ENCODE measurements around the gene NKAIN2.
"Not testable (repeated sequence)": the region's sequence is repeated elsewhere in the genome, so short reads cannot be mapped to it uniquely, and the experiment has no call there.

Gene NKAIN2

DNA sequence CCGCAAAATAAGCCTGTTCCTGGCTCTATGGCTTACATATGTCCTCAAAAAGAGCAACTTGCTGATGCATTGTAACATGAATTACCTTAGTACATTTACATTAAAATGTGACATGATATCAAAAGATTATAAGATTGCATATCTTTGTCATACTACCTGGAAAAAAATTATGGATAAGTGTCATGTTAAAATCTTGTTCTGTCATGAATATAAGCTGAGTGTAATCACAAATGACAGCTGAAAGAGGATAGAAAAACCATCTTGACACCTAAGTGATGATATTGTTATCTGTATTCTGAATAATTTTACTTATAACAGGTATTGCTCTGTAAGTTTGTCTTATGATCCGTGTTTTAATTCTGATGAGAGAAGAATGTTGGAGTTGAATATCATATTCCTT is 655.6 kb downstream of the NKAIN2 start:
- H3K9me3 ChIP-seq (ENCODE audit: control insufficient read depth in 2 of 2, low read length in 2 of 2), result no peaks in the 10 kb centered on the region
- H3K4me1 ChIP-seq (ENCODE audit: control insufficient read depth in 2 of 2, insufficient read depth in 2 of 2, low read length in 2 of 2), result no peaks in the 10 kb centered on the region
- H3K36me3 ChIP-seq (ENCODE audit: control insufficient read depth in 2 of 2, insufficient read depth in 2 of 2, low read length in 2 of 2), result no peaks in the 10 kb centered on the region
- H3K9ac ChIP-seq (ENCODE audit: low read depth in 1 of 2, low read length in 2 of 2), result no peak overlapping the region
- H3K27ac ChIP-seq (ENCODE audit: low read depth in 2 of 2, low read length in 2 of 2), result no peak overlapping the region
- no peaks in the 10 kb centered on the region for H3K27me3 ChIP-seq (ENCODE audit: control insufficient read depth in 2 of 2, insufficient read depth in 2 of 2, low read length in 2 of 2)
- no peak overlapping the region for H3K4me3 ChIP-seq (ENCODE audit: low read length in 2 of 2)

GRCh38 chr6:124462750-124463149 is 659.1 kb downstream of the NKAIN2 start:
- Histone ChIP-seq H3K36me3 (ENCODE audit: control insufficient read depth in 2 of 2, insufficient read depth in 2 of 2, low read length in 2 of 2) (no peaks in the 10 kb centered on the region), H3K4me1 (ENCODE audit: control insufficient read depth in 2 of 2, insufficient read depth in 2 of 2, low read length in 2 of 2) (no peaks in the 10 kb centered on the region), H3K9ac (ENCODE audit: low read depth in 1 of 2, low read length in 2 of 2) (no peak overlapping the region), H3K9me3 (ENCODE audit: control insufficient read depth in 2 of 2, low read length in 2 of 2) (no peaks in the 10 kb centered on the region), H3K4me3 (ENCODE audit: low read length in 2 of 2) (no peak overlapping the region), H3K27ac (ENCODE audit: low read depth in 2 of 2, low read length in 2 of 2) (no peak overlapping the region), H3K27me3 (ENCODE audit: control insufficient read depth in 2 of 2, insufficient read depth in 2 of 2, low read length in 2 of 2) (no peaks in the 10 kb centered on the region)

- no peaks in the 10 kb centered on the region for H3K4me1 ChIP-seq (ENCODE audit: control insufficient read depth in 2 of 2, insufficient read depth in 2 of 2, low read length in 2 of 2)
- H3K36me3 ChIP-seq (ENCODE audit: control insufficient read depth in 2 of 2, insufficient read depth in 2 of 2, low read length in 2 of 2), result no peaks in the 10 kb centered on the region
- H3K27ac ChIP-seq (ENCODE audit: low read depth in 2 of 2, low read length in 2 of 2), result no peak overlapping the region
- no peak overlapping the region for H3K9ac ChIP-seq (ENCODE audit: low read depth in 1 of 2, low read length in 2 of 2)
- no peak overlapping the region for H3K4me3 ChIP-seq (ENCODE audit: low read length in 2 of 2)
- H3K27me3 ChIP-seq (ENCODE audit: control insufficient read depth in 2 of 2, insufficient read depth in 2 of 2, low read length in 2 of 2), result no peaks in the 10 kb centered on the region
- no peaks in the 10 kb centered on the region for H3K9me3 ChIP-seq (ENCODE audit: control insufficient read depth in 2 of 2, low read length in 2 of 2)
Observed at GRCh38 chr6:124463271-124463670, 659.6 kb downstream of the NKAIN2 start.

DNA sequence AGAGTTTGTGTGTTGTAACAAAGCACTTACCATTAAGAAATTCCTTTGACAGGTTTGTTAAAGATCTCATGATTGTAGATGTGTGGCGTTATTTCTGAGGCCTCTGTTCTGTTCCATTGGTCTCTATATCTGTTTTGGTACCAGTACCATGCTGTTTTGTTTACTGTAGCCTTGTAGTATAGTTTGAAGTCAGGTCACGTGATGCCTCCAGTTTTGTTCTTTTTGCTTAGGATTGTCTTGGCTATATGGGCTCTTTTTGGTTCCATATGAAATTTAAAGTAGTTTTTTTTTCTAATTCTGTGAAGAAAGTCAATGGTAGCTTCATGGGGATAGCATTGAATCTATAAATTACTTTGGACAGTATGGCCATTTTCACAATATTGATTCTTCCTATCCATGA is 660.9 kb downstream of the NKAIN2 start:
- H3K9ac ChIP-seq (ENCODE audit: low read depth in 1 of 2, low read length in 2 of 2); H3K4me3 ChIP-seq (ENCODE audit: low read length in 2 of 2); H3K9me3 ChIP-seq (ENCODE audit: control insufficient read depth in 2 of 2, low read length in 2 of 2); H3K4me1 ChIP-seq (ENCODE audit: control insufficient read depth in 2 of 2, insufficient read depth in 2 of 2, low read length in 2 of 2); H3K27me3 ChIP-seq (ENCODE audit: control insufficient read depth in 2 of 2, insufficient read depth in 2 of 2, low read length in 2 of 2); H3K36me3 ChIP-seq (ENCODE audit: control insufficient read depth in 2 of 2, insufficient read depth in 2 of 2, low read length in 2 of 2); H3K27ac ChIP-seq (ENCODE audit: low read depth in 2 of 2, low read length in 2 of 2): not testable (repeated sequence)

DNA sequence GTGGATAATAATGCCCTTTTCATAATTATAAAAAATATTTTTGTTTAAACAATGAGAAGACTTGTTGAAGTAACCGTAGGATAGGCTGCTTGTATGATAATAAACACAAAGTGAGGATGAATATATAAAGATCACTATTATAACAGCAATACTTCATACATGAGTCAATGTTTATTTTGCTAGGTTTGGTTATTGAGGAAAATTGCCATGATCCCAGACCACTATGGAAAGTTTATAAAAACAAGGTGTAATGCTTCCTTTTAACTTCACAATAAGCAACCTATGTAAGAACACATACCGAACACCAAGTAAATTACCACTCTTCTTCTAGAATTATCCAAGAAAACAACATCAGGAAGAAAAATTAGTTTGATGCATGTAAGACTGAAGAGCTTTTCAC is 663.3 kb downstream of the NKAIN2 start:
- Histone ChIP-seq H3K9me3 (ENCODE audit: control insufficient read depth in 2 of 2, low read length in 2 of 2) (no peaks in the 10 kb centered on the region), H3K9ac (ENCODE audit: low read depth in 1 of 2, low read length in 2 of 2) (no peak overlapping the region), H3K4me1 (ENCODE audit: control insufficient read depth in 2 of 2, insufficient read depth in 2 of 2, low read length in 2 of 2) (no peaks in the 10 kb centered on the region), H3K27ac (ENCODE audit: low read depth in 2 of 2, low read length in 2 of 2) (no peak overlapping the region), H3K36me3 (ENCODE audit: control insufficient read depth in 2 of 2, insufficient read depth in 2 of 2, low read length in 2 of 2) (no peaks in the 10 kb centered on the region), H3K27me3 (ENCODE audit: control insufficient read depth in 2 of 2, insufficient read depth in 2 of 2, low read length in 2 of 2) (no peaks in the 10 kb centered on the region), H3K4me3 (ENCODE audit: low read length in 2 of 2) (no peak overlapping the region)

DNA sequence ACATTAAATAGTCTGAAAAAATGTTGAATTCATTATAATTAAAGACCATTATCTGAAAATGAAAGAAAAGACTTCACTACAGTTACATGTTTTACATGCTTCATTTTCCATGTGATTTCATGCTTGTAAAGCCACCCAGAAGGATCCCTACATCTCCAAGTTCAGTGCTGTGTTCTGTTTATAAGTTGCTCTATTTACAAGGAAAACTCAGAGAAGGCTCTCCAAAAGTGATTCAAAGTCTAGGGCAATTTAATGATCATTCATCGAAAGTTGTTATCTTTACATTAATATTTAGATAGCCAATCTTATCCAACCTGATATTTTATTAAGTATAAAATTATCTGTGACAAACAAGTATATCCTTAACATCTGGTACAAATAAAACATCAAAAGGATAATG is 663.7 kb downstream of the NKAIN2 start:
- no peaks in the 10 kb centered on the region for H3K9me3 ChIP-seq (ENCODE audit: control insufficient read depth in 2 of 2, low read length in 2 of 2)
- no peak overlapping the region for H3K4me3 ChIP-seq (ENCODE audit: low read length in 2 of 2)
- H3K36me3 ChIP-seq (ENCODE audit: control insufficient read depth in 2 of 2, insufficient read depth in 2 of 2, low read length in 2 of 2), result no peaks in the 10 kb centered on the region
- H3K27me3 ChIP-seq (ENCODE audit: control insufficient read depth in 2 of 2, insufficient read depth in 2 of 2, low read length in 2 of 2), result no peaks in the 10 kb centered on the region
- no peaks in the 10 kb centered on the region for H3K4me1 ChIP-seq (ENCODE audit: control insufficient read depth in 2 of 2, insufficient read depth in 2 of 2, low read length in 2 of 2)
- H3K27ac ChIP-seq (ENCODE audit: low read depth in 2 of 2, low read length in 2 of 2), result no peak overlapping the region
- no peak overlapping the region for H3K9ac ChIP-seq (ENCODE audit: low read depth in 1 of 2, low read length in 2 of 2)

DNA sequence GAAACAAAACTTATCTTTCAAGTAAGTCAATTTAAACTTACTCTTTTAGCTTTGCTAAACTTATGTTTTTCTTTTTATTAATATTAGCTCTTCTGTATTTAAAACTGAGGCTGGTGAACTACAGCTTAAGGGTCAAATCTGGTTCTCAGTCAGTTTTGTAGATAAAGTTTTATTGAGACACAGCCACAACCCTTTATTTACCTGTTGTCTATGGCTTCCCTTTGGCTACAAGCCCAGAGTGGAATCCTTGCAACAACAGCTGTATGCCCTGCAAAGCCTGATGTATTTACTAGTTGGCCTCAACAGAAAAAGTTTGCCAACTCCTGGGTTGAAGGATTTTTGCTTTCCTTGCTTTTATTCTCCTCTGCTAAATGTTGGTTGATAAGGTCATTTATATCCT is 667.1 kb downstream of the NKAIN2 start:
- no peaks in the 10 kb centered on the region for H3K4me1 ChIP-seq (ENCODE audit: control insufficient read depth in 2 of 2, insufficient read depth in 2 of 2, low read length in 2 of 2)
- no peaks in the 10 kb centered on the region for H3K9me3 ChIP-seq (ENCODE audit: control insufficient read depth in 2 of 2, low read length in 2 of 2)
- H3K27ac ChIP-seq (ENCODE audit: low read depth in 2 of 2, low read length in 2 of 2), result no peak overlapping the region
- no peak overlapping the region for H3K9ac ChIP-seq (ENCODE audit: low read depth in 1 of 2, low read length in 2 of 2)
- H3K36me3 ChIP-seq (ENCODE audit: control insufficient read depth in 2 of 2, insufficient read depth in 2 of 2, low read length in 2 of 2), result no peaks in the 10 kb centered on the region
- no peaks in the 10 kb centered on the region for H3K27me3 ChIP-seq (ENCODE audit: control insufficient read depth in 2 of 2, insufficient read depth in 2 of 2, low read length in 2 of 2)
- no peak overlapping the region for H3K4me3 ChIP-seq (ENCODE audit: low read length in 2 of 2)

DNA sequence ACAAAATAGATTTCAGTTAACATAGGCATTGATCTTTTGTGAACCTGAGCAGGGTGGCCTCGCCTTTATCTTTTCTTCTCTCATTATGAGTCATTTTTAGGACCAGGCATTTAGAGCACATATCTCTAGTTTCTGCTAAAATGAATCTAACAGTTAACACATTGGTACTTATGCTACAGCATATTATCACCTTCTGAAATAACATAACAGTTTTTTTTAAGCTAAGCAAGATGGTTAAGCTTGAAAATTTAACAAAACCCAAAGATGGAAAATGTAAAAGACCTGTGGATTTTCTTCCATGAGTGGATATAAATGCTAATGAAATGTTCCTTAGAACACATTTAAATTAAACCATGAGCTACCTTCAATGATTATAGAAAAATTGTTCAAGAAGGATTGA is 671.5 kb downstream of the NKAIN2 start:
- Histone ChIP-seq H3K36me3 (ENCODE audit: control insufficient read depth in 2 of 2, insufficient read depth in 2 of 2, low read length in 2 of 2) (no peaks in the 10 kb centered on the region), H3K4me3 (ENCODE audit: low read length in 2 of 2) (no peak overlapping the region), H3K27ac (ENCODE audit: low read depth in 2 of 2, low read length in 2 of 2) (no peak overlapping the region), H3K9ac (ENCODE audit: low read depth in 1 of 2, low read length in 2 of 2) (no peak overlapping the region), H3K4me1 (ENCODE audit: control insufficient read depth in 2 of 2, insufficient read depth in 2 of 2, low read length in 2 of 2) (no peaks in the 10 kb centered on the region), H3K27me3 (ENCODE audit: control insufficient read depth in 2 of 2, insufficient read depth in 2 of 2, low read length in 2 of 2) (no peaks in the 10 kb centered on the region), H3K9me3 (ENCODE audit: control insufficient read depth in 2 of 2, low read length in 2 of 2) (no peaks in the 10 kb centered on the region)

GRCh38 chr6:124478906-124479305 is 675.2 kb downstream of the NKAIN2 start:
- H3K36me3 ChIP-seq (ENCODE audit: control insufficient read depth in 2 of 2, insufficient read depth in 2 of 2, low read length in 2 of 2), result no peaks in the 10 kb centered on the region
- no peaks in the 10 kb centered on the region for H3K9me3 ChIP-seq (ENCODE audit: control insufficient read depth in 2 of 2, low read length in 2 of 2)
- H3K27me3 ChIP-seq (ENCODE audit: control insufficient read depth in 2 of 2, insufficient read depth in 2 of 2, low read length in 2 of 2), result no peaks in the 10 kb centered on the region
- no peak overlapping the region for H3K27ac ChIP-seq (ENCODE audit: low read depth in 2 of 2, low read length in 2 of 2)
- no peak overlapping the region for H3K9ac ChIP-seq (ENCODE audit: low read depth in 1 of 2, low read length in 2 of 2)
- H3K4me3 ChIP-seq (ENCODE audit: low read length in 2 of 2), result no peak overlapping the region
- H3K4me1 ChIP-seq (ENCODE audit: control insufficient read depth in 2 of 2, insufficient read depth in 2 of 2, low read length in 2 of 2), result no peaks in the 10 kb centered on the region

- no peak overlapping the region for H3K4me3 ChIP-seq (ENCODE audit: low read length in 2 of 2)
- H3K36me3 ChIP-seq (ENCODE audit: control insufficient read depth in 2 of 2, insufficient read depth in 2 of 2, low read length in 2 of 2), result no peaks in the 10 kb centered on the region
- H3K27ac ChIP-seq (ENCODE audit: low read depth in 2 of 2, low read length in 2 of 2), result no peak overlapping the region
- H3K4me1 ChIP-seq (ENCODE audit: control insufficient read depth in 2 of 2, insufficient read depth in 2 of 2, low read length in 2 of 2), result no peaks in the 10 kb centered on the region
- no peaks in the 10 kb centered on the region for H3K27me3 ChIP-seq (ENCODE audit: control insufficient read depth in 2 of 2, insufficient read depth in 2 of 2, low read length in 2 of 2)
- H3K9me3 ChIP-seq (ENCODE audit: control insufficient read depth in 2 of 2, low read length in 2 of 2), result no peaks in the 10 kb centered on the region
- H3K9ac ChIP-seq (ENCODE audit: low read depth in 1 of 2, low read length in 2 of 2), result no peak overlapping the region
Observed at GRCh38 chr6:124479991-124480430, 676.3 kb downstream of the NKAIN2 start.

DNA sequence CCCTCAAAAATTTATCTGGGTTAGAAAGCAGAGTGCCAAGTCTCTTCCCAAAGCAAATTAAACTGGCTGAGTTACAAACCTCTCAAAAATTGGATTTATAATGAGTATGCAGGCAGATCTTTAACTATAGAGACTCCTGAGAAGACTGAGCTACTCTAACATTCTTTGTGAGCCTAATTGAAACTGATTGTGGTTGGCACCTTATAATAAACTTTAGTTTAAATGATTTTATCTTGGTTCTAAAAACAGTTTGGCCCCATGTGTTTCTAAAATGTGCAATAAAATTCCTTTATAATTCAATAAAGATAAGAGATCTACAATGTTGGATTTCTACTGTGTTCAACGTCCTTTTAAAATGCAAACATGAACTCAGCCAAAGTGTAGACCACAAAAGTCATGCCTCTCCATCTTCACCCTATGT is 678.4 kb downstream of the NKAIN2 start:
- Histone ChIP-seq H3K27ac (ENCODE audit: low read depth in 2 of 2, low read length in 2 of 2) (no peak overlapping the region), H3K27me3 (ENCODE audit: control insufficient read depth in 2 of 2, insufficient read depth in 2 of 2, low read length in 2 of 2) (no peaks in the 10 kb centered on the region), H3K36me3 (ENCODE audit: control insufficient read depth in 2 of 2, insufficient read depth in 2 of 2, low read length in 2 of 2) (no peaks in the 10 kb centered on the region), H3K9me3 (ENCODE audit: control insufficient read depth in 2 of 2, low read length in 2 of 2) (no peaks in the 10 kb centered on the region), H3K4me3 (ENCODE audit: low read length in 2 of 2) (no peak overlapping the region), H3K9ac (ENCODE audit: low read depth in 1 of 2, low read length in 2 of 2) (no peak overlapping the region), H3K4me1 (ENCODE audit: control insufficient read depth in 2 of 2, insufficient read depth in 2 of 2, low read length in 2 of 2) (no peaks in the 10 kb centered on the region)

All from mucosa of rectum (tissue), 2 donors.